Bone marrow (tissue), 2 donors: Measurements from ENCODE around the gene PANK4.

Experiments used
- DNase-seq, 2 donors: peaks; one replicate each; lab custom pipeline; 2025; lab: John Stamatoyannopoulos, UW

The PANK4 gene

GRCh38 chr1:2528966-2529783, 2.8 kb upstream of the PANK4 start:
- DNase-seq = peak in 1 of 2 donors; percentile 6

GRCh38 chr1:2528611-2528965, 2.2 kb upstream of the PANK4 start:
- no peak for DNase-seq

DNA sequence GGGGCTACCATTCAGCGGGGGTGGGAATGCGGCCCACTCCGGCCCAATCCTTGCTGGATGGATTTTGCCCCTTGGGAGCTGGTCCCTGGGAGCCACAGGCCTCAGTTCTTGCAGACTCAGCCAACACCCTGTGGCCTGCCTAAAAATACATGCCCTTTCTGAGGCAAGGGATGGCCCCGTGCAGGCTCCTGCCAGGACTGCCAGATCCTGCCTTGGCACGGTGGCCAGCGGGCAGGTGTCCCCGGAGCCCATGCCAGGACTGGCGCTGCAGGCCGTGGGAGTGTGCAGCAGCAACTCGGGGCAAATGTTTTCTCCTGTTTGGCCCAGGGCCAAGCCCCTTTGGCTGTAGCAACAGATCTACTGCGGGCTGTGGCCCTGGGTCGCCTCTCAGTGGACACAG, 1.6 kb upstream of the PANK4 start:
- no peak for DNase-seq

- no peak for DNase-seq
Observed at GRCh38 chr1:2527556-2527860, 1.1 kb upstream of the PANK4 start.

- DNase-seq = peak in 1 of 2 donors; percentile 56
Observed at GRCh38 chr1:2526824-2527555, 594 bp upstream of the PANK4 start.

DNA sequence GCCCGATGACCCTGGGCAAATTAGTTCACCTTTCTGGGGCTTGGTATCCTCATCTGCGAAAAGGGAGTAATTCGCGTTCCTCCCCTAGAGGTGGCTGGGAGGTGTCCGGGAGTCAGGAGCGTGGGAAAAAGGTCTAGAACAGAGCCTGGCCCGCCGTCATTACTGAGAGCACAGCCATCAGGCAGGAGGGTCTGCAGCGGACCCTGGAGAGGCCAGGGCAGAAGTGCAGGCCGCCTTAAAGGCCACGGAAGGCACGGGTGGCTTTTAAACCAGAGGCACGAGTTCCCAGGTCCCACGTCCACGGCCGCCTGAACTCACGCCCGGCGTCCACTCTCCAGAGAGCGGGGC, 850 bp downstream of the PANK4 start:
- DNase-seq = no peak

- no peak for DNase-seq
Observed at GRCh38 chr1:2523891-2524609, 2.3 kb downstream of the PANK4 start.

DNA sequence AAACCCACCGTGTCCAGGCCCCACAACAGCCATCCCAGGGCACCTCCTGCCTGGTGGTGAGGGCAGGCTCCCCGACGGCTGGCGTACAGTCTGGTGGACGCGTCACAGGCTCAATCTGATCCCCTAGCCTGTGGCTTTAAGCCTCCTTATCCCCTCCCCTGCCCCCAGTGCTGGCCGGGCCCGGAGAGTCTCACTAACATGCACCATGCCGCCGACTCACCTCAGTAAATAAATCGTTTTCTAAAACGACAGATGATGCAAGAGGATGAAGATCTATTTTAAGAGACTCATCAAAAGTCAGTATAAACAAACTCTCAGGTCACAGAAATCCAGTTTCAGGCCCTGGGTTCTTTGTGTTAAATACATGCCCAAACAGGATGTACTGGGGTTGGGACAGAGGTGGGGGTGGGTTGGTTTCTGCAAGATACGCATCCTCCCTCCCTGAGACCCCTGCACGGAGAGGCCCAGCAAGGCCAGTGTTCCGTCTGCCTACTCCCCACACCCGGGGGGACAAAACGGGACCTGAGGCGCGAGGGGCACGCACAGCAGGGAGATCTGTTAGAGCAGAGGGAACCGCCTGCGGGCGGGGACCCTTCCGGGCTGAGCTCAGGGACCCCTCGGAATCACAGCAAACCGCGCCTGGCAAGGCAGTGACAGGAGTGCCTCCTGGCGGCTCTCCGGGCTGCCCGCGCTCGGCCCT, 3.1 kb downstream of the PANK4 start:
- no peak for DNase-seq

DNA sequence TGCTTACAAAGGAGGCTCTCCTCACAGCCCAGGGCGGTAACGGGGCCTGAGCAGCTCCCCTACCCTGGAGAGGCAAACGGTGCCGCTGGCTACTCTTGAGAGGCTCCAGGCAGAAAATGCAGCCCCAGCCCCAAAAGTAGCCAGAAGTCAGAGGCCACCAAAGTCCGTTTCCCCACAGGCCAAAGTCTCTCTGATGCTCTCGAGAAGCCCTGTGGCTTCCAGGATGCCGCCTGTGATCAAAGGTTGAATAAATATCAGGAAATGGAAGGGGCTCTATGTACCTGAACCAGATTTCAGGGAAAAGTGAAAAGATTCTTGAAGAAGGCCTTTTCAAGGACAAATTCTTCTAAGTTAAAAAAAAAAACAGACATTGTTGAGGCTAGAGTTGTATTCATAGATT, 4.2 kb downstream of the PANK4 start:
- no peak for DNase-seq

DNA sequence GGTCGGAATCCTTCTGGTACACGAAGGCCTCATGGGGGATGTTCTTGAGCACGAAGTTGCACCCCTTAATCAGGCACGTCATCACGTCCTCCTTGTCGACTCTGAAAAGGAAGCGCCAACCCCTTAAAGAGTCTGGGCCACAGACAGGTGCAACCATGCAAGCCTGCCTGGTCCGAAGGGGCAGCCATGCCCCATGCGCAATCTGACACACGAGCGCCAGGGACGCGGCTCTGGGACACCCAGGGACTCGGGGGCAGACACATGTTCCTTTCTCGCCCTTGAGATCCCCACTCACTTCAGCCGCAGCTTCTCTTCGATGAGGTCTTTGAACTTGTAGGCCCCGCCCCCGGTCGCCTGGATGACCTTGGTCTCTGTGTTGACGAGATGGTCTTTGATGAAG, 5.6 kb downstream of the PANK4 start:
- DNase-seq = no peak

GRCh38 chr1:2520206-2520605, 6.2 kb downstream of the PANK4 start:
- DNase-seq = no peak

DNA sequence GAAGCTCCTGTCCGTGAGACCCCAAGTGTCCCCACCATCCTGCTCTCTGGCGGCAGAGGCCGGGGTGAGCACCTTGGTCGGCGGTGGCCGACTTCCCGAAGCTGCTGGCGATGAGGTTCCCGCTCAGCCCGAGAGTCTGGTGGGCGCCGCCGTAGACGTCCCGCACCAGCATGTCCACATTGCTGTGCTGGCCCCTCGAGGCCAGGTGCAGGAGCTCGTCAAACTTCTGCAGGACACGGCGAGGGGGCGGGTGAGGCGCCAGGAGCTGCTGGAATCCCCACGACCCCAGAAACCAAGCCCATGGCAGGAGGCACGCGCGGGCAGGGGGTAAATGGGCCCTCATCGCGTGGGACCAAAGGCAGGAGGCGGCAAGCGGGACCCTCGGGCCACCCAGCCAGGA, 6.7 kb downstream of the PANK4 start:
- DNase-seq = no peak

DNA sequence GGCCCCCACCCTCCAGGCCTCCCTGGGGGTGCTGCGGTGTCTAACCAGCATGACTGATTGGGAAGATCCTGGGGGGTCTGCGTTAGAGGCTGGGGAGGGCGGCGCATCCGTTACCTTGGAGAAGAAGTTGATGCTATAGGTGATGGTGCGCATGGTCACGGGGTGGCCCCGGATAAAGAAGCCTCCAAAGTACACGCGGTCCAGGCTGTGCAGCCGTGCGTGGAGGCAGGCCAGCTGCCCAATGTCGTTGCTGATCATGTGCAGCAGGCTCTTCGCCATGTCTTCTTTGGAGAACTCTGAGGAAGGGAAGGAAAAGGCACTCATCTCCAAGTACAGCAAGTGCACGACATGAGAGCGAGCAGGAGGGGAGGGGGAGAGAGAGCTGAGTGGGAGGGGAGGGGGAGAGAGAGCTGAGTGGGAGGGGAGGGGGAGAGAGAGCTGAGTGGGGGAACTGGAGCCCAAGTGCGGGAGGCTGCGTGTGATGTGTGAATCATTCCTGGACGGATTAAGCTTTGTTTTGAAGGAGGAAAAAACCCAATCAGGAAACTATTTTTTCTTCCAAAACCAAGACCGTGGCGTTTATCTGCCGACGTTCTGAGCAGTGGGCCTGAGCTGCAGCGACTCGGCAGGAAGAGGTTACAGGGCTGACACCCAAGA, 7.2 kb downstream of the PANK4 start:
- no peak for DNase-seq

DNA sequence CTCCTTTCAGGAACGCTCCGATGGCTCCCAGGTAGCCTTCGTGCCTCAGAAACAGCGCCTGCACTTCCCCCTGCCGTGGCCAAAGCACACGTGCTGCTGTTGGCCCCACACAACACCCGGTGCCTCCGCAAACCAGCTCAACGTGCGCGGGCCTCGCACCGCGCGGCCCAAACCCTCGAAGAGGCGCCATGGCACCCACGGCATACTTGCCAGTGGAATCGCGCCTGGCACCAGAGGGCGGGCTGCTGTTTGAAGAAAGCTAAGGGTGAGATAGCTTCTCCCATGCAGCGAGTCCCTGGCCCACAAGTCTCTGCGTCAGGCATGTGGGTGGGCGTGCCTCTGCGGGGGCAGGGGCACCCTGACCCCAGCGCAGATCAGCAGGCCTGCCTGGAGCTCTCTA, 7.9 kb downstream of the PANK4 start:
- DNase-seq = no peak

GRCh38 chr1:2517966-2518365, 8.4 kb downstream of the PANK4 start:
- no peak for DNase-seq

DNA sequence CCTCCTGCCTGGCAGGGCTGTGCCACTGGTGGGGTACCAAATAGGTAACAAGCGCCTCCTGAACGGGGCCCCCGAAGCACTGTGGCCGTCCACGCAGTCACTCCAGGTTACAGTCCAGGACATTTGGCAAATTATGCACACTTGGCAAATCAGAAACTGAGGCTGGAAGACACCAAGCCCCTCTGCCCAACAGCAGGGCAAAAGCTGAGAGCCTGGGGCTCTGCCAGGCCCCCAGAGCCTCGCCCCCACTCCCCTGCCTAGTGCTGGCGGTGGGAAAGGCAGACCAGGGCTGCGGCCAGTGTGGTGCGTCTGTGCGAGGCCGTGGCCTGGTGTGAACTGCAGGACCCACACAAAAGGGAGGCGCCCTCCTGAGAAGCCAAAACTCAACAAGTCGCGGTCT, 9.4 kb downstream of the PANK4 start:
- DNase-seq = no peak

- no peak for DNase-seq
Observed at GRCh38 chr1:2516124-2516523, 10.3 kb downstream of the PANK4 start.

- DNase-seq = no peak
Observed at GRCh38 chr1:2515763-2516080, 10.7 kb downstream of the PANK4 start.

- DNase-seq = no peak
Observed at GRCh38 chr1:2514863-2515762, 11.3 kb downstream of the PANK4 start.

DNA sequence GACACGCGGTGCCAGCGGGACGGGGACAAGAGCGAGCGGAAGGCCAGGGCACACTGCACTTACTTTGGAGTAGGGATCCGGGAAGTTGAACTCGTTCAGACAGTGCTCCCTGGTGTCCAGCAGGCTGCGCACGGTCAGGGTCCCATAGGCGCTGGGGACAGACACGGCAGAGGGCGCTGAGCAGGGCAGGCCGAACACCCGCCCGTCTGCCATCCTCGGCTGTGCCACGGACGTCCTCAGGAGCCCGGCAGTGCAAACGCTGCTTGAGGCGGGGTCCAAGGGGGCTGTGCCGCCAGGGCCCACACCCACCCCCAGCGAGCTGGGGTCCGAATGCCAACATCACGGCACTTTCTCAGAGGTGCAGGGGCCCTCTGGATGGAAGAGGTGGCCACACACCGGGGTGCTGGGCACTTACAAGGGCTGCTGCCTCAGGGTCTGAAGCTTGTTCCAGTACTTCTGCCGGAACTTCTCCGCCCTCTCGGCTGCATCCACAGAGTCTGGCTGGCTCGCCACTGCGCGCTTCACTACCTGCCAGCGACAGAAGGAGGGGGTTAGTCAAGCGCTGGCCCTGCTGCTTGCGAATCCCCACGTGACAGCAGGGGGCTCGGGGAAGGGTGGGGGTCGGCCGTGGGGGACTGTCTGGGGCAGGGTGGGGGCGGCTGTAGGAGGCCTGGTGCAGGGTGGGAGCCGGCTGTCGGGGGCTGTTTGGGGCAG, 12.3 kb downstream of the PANK4 start:
- DNase-seq = no peak
